GM19025 (cell line): ENCODE data around the gene MYOCD.

Experiments
- ATAC-seq: cut with Tn5 transposase; IDR thresholded peaks from one replicate; pipeline ENCODE4 v1.9.1; 2021; ENCODE audit warnings: mild to moderate bottlenecking, low read depth, moderate library complexity; ENCODE audit not compliant: unreplicated experiment

MYOCD gene

GRCh38 chr17:12640364-12640763 is 25.3 kb upstream of the MYOCD start:
- ATAC-seq = no peak

DNA sequence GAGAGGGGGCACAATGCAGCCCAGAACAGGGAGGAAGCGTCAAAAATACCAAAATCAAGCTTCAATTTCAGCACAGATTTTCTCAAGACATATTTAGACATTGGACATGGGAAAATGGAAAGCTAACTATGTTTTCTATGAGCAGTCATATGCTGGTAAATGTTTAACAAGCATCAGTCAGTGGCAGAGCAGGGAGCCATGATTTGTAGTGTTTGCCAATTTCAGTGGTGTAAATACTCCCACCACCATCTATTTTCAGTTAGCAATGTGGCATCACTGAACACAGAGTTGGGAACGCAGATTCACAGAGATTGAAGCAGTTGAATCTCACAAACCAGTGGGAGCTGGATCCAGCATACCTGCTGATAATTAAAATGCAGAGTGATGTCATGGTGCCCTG is 24.6 kb upstream of the MYOCD start:
- no peak for ATAC-seq

DNA sequence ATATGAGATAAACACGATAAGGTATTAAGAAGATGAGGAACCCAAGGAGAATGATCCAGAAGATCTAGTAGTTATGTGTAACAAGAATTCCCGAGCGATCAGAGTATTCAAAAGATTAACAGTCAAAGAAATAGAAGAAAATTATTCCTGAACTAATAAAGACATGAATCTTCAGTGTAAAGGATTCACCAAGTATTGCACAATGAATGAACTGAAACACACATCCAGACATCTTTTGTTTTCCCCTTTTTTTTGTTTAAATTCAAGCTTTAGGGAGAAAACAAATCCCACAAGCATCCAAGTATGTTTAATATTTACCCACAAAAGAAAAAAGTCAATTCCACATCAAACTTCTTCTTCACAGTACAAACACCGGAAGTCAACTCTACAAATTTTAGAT is 23.7 kb upstream of the MYOCD start:
- no peak for ATAC-seq

DNA sequence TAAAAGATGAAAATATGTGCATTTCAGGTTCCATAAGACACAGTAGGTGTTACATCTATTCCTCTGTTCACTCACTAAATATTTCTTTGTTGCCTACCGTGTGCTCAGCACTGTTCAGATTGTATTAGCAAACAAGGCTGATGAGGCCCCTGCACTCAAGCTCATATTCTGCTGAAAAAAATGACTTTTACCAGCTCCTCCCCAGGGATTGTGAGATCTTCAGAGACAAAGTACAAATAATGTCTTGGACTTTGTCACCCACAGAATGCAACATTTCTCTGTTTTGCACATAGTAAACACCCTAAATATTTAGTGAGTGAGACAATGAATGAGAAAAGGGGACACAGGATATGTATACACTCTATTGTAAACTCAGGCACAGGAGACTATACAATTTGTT is 21.9 kb upstream of the MYOCD start:
- no peak for ATAC-seq

- no peak for ATAC-seq
These were observed 21.1 kb upstream of the MYOCD start for GRCh38 chr17:12644623-12645022.

- no peak for ATAC-seq
These were observed 18.8 kb upstream of the MYOCD start for GRCh38 chr17:12646761-12647422.

GRCh38 chr17:12648498-12648897 is 17.2 kb upstream of the MYOCD start:
- ATAC-seq = no peak

DNA sequence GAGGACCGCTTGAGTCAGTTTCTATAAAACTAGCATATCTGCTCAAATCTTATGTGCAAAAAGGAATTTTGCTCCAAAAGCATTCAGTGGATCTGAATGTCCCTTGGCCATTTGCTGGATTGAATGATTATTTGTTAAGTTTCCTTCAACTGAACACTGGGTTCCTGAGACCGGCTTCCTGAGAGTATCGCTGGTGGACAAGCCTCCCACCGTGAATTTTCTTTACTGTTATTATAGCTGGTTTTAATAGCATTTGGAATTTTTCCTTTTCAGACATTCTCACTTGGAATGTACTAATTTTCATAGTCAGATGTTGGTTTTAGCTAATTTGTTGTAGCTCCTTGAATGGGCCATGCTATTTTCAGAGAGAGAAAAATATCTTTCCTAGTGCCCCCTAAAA is 9.8 kb upstream of the MYOCD start:
- ATAC-seq = no peak

DNA sequence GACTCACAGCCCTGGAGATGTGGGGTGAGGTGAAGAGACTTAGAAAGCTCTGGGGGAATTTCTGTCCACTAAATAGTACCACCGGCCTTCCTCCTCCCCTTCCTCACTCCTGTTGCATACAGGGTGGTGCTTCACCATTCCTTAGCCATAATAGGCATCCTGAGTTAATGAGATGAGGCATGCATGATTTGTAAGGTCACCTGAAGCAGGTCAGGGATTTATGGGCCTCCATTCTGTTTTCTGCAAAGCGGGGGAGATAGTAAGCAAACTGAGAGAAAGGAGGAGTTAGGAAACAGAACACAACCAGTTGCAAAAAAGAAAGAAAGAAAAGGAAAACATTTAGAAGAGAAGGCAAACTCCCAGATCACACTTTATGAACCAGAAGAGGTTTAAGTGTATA is 9.3 kb upstream of the MYOCD start:
- ATAC-seq = no peak

GRCh38 chr17:12659500-12659899 is 6.2 kb upstream of the MYOCD start:
- ATAC-seq = no peak

DNA sequence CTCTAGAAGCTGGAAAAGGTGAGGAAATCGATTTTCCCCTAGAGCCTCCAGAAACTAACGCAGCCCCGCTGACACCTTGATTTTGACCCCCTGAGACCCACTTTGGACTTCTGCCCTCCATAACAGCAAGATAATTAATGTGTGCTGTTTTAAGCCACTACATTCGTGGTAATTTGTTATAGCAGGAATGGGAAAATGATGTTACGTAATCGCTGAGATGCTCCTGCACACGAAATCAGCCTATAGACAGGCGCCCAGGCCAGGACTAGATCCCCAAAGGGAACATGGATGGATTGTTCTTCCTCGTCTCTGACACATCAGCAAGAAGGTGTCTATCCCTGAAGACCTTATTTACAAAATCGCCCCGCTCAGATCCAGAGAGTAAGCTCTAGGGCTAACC is 1.4 kb upstream of the MYOCD start:
- ATAC-seq = no peak

- no peak for ATAC-seq
These were observed 812 bp upstream of the MYOCD start for GRCh38 chr17:12664894-12665262.

- no peak for ATAC-seq
These were observed 1.0 kb downstream of the MYOCD start for GRCh38 chr17:12666718-12667117.

- no peak for ATAC-seq
These were observed 1.7 kb downstream of the MYOCD start for GRCh38 chr17:12667299-12667958.

- ATAC-seq = no peak
These were observed 6.2 kb downstream of the MYOCD start for GRCh38 chr17:12671906-12672305.

- no peak for ATAC-seq
These were observed 7.3 kb downstream of the MYOCD start for GRCh38 chr17:12672947-12673346.

DNA sequence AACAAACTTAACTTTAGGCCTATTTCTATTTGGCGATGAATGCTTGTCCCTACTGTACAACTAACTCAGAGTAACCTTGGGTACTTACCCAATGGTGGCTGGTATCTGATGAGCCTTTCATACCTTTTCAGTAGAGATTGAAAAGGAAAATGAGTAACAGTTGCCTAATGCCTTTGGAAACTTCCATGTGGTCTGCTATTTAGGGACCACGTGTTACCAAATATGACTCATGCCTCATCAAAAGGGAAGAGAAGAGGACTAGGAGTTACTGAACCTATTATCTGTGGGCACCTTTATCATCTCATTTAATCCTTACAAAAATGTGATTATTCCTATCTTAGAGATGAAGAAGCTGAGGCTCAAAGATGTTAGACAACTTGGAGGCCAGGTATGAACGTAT is 8.1 kb downstream of the MYOCD start:
- ATAC-seq = no peak

GRCh38 chr17:12680407-12680897 is 14.8 kb downstream of the MYOCD start:
- ATAC-seq = no peak

DNA sequence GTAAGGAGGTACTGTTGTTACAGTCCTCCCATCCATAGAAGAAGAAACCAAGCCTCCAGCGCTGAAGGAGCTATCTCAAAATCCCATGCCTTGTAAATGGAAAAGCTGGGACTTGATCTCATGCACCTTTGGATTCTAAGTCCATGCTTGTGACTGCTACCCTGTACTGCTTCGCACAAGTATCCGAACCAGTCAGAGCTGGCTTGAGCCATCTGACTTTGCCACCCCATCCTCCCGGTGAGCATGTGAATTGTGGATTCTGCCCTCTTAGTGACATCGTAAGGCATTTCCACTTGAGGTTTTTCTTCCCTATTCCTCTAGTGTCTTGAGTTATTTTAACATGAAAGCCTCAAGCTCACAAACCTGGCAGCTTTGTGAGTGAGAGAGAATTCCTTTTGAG is 15.3 kb downstream of the MYOCD start:
- no peak for ATAC-seq

GRCh38 chr17:12683299-12683698 is 17.6 kb downstream of the MYOCD start:
- ATAC-seq = no peak

DNA sequence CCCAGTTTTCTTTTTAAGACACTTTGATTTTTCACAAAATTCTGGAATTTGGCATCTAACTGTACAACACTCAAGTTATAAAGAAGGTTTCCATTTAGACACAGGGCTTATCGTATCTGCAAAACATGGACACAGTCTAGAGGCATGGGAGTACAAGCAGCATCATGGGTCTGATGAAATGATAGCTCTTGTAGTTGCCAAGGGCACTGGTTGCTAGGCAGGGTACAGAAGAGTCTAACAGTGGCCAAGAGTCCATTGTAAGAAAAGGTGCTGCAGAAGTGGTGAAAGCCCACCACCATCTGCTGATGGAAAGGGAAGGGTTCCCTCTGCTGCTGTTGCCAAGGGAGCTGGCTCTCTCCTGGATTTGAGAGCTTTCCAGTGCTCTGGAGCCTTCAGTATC is 20.8 kb downstream of the MYOCD start:
- no peak for ATAC-seq

- ATAC-seq = no peak
These were observed 22.7 kb downstream of the MYOCD start for GRCh38 chr17:12688382-12688781.
